HTR-8/SVneo (cell line): ENCODE measurements around the gene RSPO4.

Experiments
- DNase-seq: peaks from one replicate; pipeline ENCODE4 v3.0.0; 2011; ENCODE audit warnings: low spot score, mixed read lengths; ENCODE audit not compliant: insufficient read length
- FAIRE-seq: peaks from 2 replicates; lab custom pipeline; 2011; peaks lifted over from hg19 to GRCh38; lab: Jason Lieb, UNC

The RSPO4 gene

DNA sequence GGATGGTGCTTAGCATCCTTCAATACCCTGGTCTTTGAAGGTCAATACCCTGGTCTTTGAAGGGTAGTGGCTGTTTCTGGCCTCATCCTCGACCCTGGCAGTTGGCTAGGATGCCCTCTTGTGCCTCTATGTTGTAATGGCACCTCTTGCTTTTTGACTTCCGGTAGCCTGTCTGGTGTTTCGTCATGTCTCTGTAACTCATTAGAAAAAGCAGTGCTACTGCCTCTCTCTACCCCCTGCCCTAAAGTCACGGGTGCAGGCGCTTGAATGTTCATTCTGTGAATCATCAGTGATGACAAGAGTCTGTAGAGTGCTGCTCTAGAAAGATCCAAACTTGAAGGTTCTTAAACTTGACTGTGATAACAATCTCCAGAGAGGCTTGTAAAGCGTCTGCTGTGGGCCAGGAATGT is 28.3 kb downstream of the RSPO4 start:
- FAIRE-seq = peak; percentile 36
- peak; percentile 64 for DNase-seq

DNA sequence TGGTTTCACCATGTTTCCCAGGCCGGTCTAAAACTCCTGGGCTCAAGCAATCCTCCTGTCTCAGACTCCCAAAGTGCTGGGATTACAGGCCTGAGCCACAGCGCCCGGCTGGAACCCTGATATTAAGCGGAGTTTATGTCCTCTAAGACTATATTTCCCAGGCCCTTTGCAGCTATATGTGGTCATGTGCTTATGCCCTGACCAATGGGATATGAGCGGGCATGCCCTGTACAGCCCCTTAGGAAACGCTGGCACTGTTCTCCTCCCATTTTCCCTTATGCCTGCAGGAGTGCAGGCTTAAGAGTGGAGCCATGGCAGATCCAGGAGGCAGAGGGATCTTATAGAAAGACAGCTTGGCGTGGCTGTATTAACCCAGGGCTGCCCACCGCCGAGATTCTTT is 29.9 kb downstream of the RSPO4 start:
- no peak for DNase-seq
- FAIRE-seq = no peak

DNA sequence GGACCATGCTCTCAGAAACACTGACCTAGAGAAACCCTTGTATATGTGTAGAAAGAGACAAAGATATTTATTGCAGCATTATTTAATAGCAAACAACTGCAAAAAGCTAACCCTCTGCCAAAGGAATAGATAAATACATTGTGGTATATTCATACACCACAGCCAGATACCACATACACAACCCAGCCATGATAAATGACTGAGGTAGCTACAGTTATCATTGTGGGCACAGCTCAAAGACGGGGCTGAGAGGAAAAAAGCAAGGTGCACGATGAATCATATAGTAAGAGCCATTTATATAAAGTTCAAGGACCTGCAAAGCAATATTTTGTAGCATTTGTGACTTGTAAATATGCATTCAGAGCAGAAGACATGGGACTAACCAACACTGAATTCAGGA is 30.8 kb downstream of the RSPO4 start:
- FAIRE-seq = no peak
- DNase-seq = no peak

DNA sequence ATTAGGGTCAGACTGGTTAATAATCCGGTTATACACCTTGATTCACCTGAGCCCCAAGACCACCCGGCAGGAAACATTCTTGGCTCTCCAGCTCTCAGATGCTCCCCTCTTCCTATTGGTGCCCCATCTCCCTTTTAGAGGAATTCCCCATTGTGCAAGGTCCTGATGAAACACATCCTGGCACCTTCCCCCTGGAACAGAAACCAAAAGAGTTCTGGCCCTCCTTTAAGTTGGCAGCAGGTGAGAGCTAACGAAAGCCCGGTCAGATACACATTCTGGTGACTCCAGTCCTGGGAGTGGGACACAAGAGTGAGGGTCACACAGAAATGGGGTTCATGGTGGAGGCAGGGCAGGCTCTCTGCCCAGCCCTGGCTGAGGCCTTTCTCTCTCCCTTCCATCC is 32.2 kb downstream of the RSPO4 start:
- DNase-seq (no peak), FAIRE-seq (no peak)

DNA sequence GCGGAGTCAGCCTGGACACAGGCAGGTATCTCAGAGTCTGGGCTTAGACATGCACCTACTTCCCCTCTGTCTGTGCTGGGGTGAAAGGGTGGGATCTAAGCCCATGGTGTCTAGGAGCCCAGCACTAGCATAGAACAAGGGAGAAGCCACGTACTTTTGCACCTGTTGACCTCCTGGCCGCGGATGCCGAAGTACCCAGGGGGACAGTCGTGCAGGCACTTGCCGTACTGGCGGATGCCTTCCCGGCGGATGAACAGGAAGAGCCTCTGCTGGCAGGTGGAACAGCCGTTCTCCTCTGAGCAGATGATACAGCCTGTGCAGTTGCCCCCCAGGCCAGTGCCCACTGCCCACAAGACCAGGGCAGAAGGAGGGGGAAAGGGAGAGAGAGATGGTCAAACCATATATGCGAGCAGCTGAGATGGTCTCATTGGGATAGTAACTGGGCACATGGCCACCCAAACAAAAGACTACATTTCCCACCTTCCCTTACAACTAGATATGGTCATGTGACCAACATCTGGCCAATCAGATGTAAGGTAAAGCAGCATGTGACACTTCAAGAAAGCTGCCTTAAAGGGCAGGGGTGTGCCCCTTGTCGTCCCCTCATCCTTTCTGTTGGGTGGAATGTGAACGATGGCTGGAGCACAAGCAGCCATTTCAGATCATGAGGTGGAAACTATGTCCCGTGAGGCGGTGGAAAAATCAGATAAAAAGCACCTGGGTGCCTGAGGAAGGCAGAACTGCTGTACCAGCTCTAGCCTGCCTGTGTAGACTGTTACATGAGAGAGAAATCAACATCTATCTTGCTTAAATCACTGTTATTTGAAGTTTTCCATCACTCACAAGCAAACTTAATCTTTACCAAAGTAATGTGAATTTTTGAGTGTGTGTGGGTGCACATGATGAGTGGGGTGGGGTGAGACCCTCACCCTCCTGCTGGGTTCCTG is 34.0 kb downstream of the RSPO4 start:
- FAIRE-seq (peak; percentile 26), DNase-seq (no peak)

DNA sequence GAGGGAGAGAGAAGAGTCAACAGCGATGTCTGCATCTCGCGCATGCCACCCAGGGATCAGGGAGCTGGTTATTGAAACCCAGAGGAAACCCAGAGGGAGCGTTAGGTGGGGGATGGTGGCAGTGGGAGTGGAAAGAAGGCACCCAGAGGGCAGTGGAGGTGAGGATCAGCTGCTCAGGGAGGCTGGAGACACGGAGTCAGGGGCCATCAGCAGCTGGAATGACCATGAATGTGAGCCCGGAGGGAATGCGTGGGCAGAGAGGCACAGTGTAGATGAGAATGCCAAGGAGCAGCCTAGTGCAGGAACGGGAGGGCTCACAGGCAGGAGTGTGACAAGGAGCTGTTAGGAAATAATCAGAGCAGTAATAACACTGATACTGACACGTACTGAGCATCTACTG is 36.2 kb downstream of the RSPO4 start:
- no peak for FAIRE-seq
- no peak for DNase-seq

DNA sequence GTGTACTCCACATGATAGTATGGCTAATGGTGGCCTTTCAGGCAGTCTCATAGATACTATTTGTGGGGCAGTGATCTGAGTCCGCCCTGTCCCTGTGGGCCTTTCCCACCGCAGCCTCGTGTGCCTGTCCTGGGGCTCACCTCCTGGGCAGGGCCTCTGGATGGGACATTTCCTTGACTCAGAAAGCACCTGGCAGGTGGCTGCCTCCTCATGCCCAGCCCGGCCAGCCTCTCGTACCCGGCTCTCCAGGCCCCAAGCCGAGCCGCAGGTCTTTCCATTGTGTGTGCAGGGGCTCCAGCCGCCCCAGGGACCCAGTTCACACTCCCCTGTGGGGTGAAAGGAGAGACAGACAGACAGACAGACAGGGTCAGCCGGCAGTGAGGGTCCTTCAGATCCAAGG is 38.3 kb downstream of the RSPO4 start:
- FAIRE-seq = no peak
- DNase-seq = no peak

DNA sequence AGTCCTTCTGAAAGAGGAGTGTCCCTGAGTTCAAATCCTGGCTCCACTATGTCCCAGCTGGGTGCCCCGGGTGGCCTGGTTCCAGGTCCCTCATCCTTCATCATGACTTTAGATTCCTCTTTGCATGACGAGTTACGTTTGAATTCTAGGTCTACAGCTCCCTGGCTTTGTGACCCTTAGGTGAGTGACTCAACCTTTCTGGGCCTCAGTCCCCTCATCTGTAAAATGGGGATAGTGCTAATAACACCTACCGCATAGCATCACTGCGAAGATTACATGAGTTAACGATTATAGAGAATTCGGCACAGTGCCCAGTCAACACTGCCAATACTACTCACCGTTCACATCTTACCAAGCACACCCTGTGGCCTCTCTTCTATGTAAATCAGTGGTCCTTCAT is 39.4 kb downstream of the RSPO4 start:
- no peak for FAIRE-seq

DNA sequence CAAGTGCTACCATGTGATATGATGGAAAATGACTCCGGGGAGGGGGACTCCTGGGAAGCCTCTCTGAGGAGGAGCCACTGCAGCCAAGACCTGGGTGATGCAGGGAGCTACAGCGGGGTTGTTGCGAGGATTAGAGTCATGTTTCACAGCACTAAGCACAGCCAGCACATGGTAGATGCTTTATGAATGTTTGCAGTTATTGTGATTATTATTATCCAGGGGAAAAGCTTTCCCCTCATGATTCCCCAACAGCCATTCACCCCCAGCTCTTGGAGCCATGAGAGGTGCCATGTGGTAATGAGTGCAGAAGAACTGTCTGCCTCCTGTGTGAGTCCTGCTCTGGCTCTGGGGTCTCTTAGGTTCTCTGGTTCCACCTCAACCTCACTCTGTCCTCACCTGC is 39.9 kb downstream of the RSPO4 start:
- FAIRE-seq (no peak), DNase-seq (no peak)

More for the DNA sequence above, 39.4 kb downstream of the RSPO4 start:
- no peak for DNase-seq

DNA sequence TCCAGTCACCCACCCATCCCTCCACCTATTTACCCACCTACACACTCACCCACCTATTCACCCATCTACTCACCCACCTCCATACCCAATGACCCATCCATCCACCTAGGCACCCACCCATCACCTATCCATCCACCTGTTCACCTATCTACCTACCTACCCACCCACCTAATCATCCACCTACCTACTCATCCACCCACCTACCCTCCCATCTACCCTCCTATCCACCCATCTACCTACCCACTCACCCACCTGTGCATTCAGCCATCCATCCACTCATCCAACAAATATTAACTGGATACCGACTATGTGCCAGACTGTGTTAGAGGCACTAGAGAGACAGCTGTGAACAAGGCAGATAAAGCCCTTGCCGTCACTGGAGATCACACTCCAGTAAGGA is 40.3 kb downstream of the RSPO4 start:
- DNase-seq = no peak
- FAIRE-seq = peak; percentile 42

DNA sequence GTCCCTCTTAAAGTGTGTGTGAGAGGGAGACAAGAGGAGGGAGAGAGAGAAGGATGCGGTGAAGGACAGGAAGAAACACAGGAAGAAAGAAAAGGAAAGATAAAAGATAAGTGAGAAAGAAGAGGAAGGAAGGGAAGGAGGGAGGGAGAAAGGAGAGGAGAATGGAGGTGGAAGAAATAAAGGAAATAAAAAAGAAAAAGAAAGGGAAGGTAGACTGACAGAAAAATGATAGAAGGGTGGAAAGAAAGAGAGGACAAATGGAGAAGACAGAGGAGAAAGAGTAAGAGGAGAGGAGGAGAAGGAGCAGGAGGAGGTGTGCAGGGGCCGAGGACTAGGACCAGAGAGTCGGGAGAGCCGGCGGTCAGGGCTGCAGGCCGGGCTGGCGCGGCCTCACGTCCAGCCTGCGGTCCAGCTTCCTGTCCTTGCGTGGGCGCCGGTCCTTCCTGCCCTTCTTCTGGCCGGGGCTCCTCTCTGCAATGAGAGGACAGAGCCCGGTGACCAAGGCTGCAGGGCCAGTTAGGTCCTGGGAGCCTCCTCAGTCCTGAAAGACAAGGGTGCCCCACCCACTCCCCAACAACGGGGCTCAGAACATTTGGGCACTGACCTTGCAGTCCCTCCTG is 42.0 kb downstream of the RSPO4 start:
- DNase-seq = no peak
- FAIRE-seq = no peak

DNA sequence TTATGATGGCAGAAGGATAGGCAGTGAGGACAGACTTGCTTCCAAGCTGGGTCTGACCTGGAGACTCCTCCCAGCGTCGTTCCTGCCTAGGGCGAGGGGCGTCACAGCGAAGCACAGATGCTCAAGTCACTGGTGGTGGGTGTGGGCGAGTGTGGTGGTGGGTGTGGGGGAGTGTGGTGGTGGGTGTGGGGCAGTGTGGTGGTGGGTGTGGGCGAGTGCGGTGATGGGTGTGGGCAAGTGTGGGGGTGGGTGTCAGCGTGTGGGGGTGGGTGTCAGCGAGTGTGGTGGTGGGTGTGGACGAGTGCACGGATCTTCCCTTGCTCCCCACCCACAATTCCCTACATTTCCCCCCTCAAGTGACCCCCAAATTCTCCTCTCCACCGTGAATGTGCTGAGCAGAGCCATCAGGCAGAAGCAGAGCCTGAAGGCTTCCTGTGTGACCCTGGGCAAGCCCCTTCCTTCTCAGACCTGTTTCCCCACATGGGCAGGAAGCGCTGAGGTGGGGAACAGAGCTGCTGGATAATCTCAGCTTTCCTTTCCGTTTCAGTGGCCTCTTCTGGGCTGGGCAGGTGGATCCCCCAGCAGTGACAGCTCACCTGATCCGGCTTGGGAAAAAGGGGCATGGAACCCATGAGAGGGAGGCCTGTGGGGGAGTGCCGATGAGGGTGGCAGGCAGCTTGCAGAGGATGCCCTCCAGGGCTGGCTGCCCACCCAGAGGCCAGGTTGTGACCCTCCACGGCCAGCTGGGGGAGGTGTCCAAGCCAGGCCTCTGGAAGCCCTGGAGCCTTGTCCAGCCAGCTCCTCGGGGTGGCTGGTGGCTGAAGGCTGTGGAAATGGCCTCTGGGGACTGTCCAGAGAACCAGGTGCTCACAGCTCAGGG is 42.9 kb downstream of the RSPO4 start:
- DNase-seq = no peak
- no peak for FAIRE-seq

DNA sequence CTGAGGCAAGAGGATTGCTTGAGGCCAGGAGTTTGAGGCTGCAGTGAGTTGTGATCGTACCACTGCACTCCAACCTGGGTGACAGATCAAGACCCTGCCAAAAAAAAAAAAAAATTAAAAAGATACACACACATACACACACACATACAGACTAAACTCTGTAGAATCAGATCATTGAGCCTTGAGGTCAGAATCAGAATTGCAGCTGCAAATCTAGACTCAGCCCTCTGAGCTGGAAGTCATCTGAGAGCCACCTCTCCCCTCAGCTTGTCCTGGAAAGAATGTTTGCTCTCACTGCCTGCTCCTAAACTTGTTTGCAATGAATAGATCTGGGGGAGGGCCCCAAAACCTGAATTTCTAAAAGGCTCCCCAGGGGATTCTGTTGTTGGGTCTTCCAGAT is 44.6 kb downstream of the RSPO4 start:
- DNase-seq = no peak

DNA sequence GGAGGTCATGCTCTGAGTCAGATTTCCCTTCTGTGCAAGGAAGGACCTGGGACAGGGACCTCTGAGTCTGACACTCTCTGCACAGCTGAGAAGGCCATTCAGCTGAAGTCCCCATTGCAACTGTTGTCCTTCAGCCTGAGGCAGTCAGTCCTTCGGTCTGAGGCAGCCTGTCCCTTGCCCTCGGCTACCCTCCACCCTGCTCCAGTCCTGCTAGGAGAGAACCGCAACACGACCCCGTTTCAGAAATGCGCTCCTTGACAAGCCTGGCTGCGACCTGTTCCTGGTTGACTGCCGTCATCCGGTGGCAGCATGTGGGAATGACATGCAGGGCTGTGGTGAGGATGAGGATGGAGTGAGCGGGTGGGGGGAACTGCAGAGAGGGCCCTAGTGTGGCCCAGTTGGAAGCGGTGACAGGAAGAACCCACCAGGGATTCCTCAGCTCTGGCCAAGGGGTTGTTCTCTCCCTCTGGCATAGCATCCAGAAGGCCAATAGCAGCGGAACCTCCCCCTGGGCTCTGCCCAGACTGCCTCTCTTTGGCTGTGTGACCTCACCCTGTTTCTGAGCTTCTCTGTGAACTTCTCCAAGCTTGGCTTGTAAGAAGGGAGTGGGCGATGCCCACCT is 45.7 kb downstream of the RSPO4 start:
- FAIRE-seq = peak; percentile 99
- peak; percentile 82 for DNase-seq

More for the DNA sequence above, 44.6 kb downstream of the RSPO4 start:
- no peak for FAIRE-seq

DNA sequence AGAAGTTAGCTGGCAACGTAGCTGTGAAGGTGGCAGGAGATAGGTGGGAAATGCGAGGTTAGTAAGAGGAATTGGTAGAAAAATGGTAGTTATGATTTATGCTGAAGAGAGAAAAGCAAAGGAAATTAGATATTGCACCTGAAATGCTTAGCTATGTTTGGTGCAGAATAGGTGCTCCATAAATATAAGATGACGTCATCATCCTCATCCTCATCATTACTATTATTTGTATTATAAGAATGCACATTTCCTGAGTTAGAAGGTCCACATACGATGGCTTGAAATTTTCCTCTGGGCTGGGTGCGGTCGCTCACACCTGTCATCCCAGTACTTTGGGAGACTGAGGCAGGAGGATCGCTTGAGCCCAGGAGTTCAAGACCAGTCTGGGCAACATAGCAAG is 46.5 kb downstream of the RSPO4 start:
- DNase-seq (no peak), FAIRE-seq (no peak)

DNA sequence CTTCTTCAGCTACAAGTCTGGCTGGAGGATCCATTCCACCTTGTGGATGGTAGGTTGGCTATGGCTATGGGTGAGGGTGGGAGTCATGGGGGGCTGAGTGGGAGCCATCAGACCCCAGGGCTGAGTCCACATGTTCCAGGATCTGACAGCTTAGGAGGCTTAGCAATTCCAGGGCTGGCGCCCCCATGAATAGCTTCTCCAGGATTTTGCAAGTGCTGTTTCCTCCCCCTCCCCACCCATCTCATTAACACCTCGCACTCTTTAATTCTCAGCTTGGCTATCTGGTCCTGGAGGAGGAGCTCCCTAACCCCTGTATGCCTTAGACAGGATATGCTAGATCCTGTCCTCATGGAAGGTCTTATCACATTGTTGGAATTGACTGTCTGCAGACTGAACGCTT is 47.0 kb downstream of the RSPO4 start:
- no peak for DNase-seq
- FAIRE-seq = no peak

DNA sequence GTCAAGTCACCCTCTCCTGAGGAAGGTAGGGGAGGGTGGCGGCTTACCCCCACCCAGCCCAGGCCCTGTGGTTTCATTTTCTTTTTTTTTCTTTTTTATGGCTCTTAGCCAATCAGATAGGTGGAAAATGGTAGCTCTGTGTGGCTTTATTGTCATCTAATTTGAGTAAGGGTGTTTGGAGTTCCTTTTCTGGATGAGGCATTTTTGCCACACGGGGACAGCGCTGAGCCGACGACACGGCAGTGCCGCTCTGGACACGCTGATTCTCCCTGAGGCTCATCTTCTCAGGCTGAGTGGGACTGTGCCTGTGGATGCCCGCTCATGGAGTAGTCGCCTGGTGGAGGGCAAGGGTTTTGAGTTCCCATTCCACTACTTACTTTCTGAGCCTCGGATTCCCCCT is 48.4 kb downstream of the RSPO4 start:
- peak; percentile 27 for DNase-seq
- FAIRE-seq = no peak

DNA sequence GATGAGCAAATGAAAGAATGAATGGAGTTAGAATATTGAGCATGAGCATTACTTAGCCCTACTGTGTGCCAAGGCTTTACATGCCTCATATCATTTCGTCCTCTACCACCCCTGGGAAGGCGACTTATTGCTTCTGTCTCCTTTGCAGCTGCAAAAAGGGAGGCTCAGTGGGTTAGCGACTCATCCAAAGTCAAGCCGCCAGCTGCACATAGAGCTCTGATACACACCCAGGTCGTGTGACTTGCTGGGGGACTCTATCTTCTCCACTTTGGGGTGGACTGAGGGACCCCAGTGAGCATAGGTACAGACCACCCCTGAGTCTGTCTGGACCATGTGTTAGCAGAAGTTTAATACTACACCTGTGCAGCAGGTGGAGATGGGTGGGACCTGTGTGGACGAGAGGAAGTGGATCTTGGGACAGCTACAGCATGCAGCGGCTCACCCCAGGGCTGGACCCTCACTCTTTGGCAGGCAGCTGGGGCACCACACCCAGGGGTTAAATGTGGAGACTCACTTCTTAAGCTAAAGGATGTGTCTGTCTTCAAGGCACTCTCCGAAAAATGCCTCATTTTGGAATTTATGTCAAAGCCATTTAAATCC is 49.8 kb downstream of the RSPO4 start:
- FAIRE-seq = no peak
- DNase-seq = no peak

DNA sequence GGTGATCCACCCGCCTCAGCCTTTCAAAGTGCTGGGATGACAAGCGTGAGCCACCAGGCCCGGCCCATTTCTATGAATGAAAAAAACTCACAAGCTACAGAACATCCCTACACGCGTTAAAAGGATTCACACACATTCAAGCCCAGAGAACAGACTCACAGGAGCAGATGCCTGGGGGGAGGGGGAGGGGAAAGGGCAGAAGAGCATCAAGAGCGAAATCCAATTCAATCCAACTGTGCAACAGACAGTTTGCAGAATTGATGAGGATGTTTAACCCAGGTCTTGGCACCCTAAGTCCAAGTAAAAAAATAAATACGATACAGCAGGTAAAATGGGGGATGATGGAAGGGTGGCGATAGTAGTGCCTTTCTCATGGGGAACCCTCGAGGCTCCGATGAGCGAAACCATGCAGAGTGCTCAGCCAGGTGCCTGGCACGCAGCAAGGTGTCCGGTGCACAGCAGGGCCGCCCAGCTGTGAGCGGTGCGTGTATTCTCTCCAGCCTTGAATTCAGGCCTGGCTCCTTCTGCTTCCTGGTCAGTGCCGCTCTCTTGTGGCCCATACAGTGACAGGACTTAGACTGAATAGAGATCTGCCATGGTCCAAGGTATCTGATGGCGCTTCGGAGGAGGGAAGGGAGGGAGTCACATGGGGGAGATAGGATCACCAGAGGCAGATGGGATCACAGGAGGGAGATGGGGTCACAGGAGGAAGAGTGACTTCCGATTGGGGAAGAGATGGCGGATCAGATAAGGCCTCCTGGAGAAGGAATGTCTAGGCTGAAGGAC is 50.5 kb downstream of the RSPO4 start:
- FAIRE-seq (no peak), DNase-seq (no peak)
